HS-5 (cell line): ENCODE measurements around the gene FECH.

ENCODE experiments used
- DNase-seq: peaks from one replicate; pipeline ENCODE4 v3.0.0-alpha.2; 2012; ENCODE audit warnings: low read depth

FECH gene

GRCh38 chr18:57581301-57581934, 5.1 kb downstream of the FECH start:
- no peak for DNase-seq

- DNase-seq: no peak
These were observed 6.6 kb downstream of the FECH start for GRCh38 chr18:57579934-57580333.

GRCh38 chr18:57576316-57576715, 10.2 kb downstream of the FECH start:
- DNase-seq: no peak

GRCh38 chr18:57575542-57575941, 11.0 kb downstream of the FECH start:
- DNase-seq: no peak

- DNase-seq: no peak
These were observed 11.6 kb downstream of the FECH start for GRCh38 chr18:57574866-57575265.

GRCh38 chr18:57570162-57570561, 16.3 kb downstream of the FECH start:
- no peak for DNase-seq

GRCh38 chr18:57569133-57569532, 17.4 kb downstream of the FECH start:
- no peak for DNase-seq

GRCh38 chr18:57561728-57562423, 24.6 kb downstream of the FECH start:
- DNase-seq: no peak

GRCh38 chr18:57561261-57561660, 25.2 kb downstream of the FECH start:
- no peak for DNase-seq

GRCh38 chr18:57559314-57559713, 27.2 kb downstream of the FECH start:
- no peak for DNase-seq

- DNase-seq: no peak
These were observed 31.4 kb downstream of the FECH start for GRCh38 chr18:57555134-57555533.

GRCh38 chr18:57550510-57550909, 36.0 kb downstream of the FECH start:
- no peak for DNase-seq

GRCh38 chr18:57547260-57547659, 39.2 kb downstream of the FECH start:
- DNase-seq: no peak

- DNase-seq: no peak
These were observed 41.4 kb downstream of the FECH start for GRCh38 chr18:57544936-57545660.

GRCh38 chr18:57543560-57543959, 42.9 kb downstream of the FECH start:
- DNase-seq: no peak

GRCh38 chr18:57542812-57543427, 43.6 kb downstream of the FECH start:
- no peak for DNase-seq

GRCh38 chr18:57542126-57542525, 44.4 kb downstream of the FECH start:
- no peak for DNase-seq

- no peak for DNase-seq
These were observed 46.8 kb downstream of the FECH start for GRCh38 chr18:57539702-57540101.

- no peak for DNase-seq
These were observed 47.9 kb downstream of the FECH start for GRCh38 chr18:57538614-57539013.

GRCh38 chr18:57534511-57534909, 52.0 kb downstream of the FECH start:
- DNase-seq: no peak

GRCh38 chr18:57533868-57534510, 52.5 kb downstream of the FECH start:
- DNase-seq: no peak
